ENCODE data around the gene OR6K2.

The OR6K2 gene

DNA sequence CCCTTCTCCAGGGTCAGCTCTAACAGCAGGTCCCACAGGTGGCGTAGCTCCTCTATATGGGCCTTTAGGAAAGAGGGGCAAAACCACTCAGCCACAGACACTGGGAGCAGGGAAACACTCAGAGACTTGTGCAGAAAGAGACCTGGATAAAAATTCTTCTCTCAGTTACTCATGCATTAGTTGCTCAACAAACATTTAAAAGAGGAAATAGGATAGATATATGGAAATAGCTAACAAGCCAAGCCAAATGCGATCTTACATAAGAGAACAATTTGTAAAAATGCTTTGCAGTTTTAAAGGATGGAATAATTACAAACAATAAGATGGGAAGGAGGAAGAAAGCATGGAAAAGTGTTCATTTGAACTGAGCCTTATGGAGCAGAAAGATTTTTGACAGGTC, 18.8 kb downstream of the OR6K2 start:
- no peak for DNase-seq

DNA sequence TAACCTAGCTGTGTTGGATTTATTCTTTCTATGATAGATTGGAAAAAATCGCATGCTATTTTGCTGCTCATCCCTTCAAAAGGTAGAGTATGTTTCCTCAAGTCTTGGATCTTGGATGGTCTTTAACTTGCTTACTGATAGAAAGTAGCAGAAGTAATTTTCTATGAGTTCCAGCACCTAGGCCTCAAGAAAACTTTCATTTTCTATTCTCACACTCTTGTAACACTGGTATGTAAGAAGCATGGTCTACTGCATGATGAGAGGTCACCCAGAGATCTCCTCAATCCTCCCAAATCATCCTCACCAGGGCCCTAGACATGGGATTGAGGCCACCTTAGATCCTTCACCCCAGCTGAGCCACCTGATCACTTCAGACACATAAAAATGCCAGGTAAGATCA, 21.2 kb downstream of the OR6K2 start:
- DNase-seq = no peak

DNA sequence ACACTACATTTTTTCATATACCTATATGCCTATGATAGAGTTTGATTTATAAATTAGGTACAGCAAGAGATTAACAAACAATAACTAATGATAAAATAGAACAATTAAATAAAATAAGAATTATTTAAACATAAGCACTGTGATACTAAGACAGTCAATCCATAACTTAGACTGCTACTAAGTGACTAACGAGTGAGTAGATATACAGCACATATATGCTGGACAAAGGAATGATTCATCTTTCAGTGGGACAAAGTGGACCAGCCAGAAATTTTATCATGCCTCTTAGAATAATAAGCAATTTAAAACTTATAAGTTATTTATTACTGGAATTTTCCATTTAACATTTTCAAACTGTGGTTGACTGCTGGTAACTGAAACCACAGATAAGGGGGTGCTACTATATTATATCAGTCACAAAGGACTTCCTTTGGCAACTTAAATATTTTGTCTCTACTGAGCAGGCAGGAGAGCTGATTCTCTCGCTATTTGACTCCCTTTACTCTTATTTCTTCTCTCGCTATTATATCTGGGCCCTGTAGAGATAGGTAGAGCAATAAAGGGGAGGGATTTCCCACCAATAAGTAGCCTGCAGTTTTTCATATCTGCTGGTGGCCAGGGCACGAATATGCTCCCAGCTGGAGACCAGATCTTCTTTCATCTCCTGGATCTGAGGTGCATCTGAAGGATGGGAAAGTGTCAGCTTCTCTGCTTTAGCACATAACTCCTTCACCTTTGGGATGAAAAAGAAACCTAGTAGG, 24.7 kb downstream of the OR6K2 start:
- no peak for DNase-seq

DNA sequence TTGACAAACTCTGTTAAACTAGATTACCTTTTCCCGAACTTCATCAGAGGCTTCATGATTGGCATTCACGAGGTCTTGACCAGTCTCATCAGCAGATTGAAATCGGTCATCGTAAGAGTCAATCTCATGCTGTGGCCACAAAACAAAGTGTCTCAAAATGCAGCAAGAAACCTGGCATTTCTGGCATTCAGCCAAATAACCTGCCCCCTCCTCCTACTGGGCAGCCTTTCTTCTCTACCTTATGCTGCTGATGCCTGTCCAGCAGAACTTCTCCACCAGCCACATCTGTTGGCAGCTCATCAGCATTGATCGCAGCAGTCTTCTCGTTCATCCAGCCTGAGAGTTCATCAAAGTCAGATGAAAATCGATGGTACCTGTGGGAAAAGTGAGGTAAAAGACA, 26.1 kb downstream of the OR6K2 start:
- DNase-seq = no peak

DNA sequence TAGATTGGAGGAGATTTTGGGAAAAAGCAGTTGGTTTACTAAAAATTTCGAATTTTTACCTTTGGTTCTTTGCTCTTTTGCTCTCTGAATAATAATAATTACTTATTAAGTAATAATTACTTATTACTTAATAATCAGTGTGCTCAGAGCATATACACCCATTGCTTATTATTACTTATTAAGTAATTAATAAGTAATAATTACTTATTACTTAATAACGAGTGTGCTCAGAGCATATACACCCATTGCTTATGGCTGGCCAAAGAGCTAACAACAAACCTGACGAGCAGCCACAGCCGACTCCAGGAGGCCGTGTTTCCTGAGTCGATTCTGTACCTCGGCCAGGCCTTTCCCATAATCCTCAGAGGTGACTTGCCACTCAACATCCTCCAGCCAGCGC, 34.4 kb downstream of the OR6K2 start:
- DNase-seq = no peak

DNA sequence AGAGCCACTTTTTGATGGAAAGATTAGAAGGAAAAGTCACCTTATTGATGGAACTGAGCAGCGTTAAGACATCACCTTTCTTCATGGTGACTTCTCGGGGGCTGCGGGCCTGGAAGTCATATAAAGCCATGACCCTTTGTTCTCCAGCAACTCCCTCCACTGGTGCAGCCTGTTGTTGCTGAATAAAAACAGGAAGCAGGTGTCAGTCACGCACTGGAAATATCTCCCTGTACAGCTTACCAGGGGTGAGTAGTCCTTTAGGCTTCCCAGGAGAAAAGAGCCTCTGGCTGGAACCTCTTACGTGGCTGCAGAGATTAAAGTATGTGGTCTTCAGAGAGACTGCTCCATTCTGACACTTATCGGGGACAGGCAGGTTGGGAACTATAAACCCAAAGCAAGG, 45.9 kb downstream of the OR6K2 start:
- DNase-seq = no peak

DNA sequence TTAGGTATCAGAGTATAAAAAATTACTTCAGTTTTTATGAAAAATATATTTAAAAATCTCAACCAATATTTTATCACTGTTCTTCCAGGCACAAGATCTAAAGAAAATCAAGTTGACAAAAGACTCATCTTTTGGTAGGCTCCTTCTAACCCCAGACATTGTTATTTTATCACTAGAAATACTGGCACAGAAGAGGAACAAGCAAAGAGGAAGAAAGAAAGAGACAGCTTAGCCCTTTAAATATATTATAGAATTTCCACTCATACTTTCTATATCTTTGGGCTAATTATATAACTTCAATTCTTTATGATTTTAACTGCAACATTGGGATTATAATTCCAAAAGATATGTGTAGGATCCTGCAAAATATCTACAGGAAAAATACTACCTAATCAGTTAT, 46.4 kb downstream of the OR6K2 start:
- DNase-seq = no peak

DNA sequence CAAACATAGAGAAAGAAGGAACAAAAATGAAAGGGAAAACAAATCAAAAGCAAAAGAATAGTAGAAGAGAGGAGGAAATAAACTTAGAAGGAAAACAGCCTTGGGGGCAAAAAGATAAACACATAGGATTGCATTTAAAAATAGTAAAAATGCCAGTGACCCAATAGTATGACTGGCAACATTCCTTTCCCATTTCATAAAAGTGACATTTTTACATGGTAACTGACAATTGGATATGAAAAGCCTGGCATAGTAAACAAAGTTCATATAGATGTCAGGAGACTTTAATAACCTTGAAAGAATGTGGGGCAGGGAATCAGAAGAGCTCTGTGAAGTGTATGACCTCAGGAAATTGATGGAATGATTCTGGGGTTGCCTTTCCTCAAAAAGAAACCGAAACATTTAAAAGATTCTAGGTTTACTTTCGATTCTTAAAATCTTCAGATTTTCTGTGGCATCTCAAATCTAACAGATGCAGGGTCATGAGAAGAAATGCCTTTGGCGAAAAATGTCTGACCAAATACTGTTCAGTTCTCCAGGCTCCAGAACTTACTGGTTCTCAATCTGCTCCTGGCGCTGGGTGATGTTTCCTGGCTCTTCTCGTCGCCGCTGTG, 47.6 kb downstream of the OR6K2 start:
- DNase-seq = no peak

Measured in activated naive CD4-positive, alpha-beta T cell treated with anti-CD3 and anti-CD28 coated beads, Interleukin-2, amount 50 U/mL, for 16 hours (primary cell).